Stimulated activated CD4-positive, alpha-beta T cell treated with anti-CD3 and anti-CD28 coated beads, TNF-alpha, amount 100 ng/mL, for 24 hours (primary cell): ENCODE results near the gene NCKAP5.
"Not testable (repeated sequence)": the region's sequence is repeated elsewhere in the genome, so short reads cannot be mapped to it uniquely, and the experiment has no call there.

ENCODE experiments used
- DNase-seq, 3 experiments: peaks; one replicate each; pipeline ENCODE4 v3.0.0-alpha.2; 2020; ENCODE audit warnings: low read depth in 3 of 3

NCKAP5 gene

DNA sequence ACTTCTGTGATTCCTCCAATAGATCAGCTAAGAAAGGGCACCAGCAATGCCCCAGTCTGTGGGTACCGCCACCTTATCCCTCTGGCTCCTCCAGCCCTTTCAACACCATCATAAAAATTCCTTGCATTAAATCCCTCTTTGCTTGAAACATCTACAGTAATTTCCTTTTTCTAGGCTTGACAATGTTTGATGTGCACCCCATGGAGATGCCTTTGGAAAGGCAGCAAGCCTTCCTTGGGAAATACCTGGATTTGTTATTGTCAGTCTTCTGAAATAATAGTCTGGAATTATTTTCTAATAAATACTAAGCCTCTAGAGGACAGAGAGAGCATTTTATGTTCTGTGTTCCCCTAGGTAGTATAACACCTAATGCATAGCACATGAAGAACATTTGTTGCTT is 46.1 kb downstream of the NCKAP5 start:
- DNase-seq, result no peak

- no peak for DNase-seq
Measured at GRCh38 chr2:133521146-133521745, 47.0 kb downstream of the NCKAP5 start.

DNA sequence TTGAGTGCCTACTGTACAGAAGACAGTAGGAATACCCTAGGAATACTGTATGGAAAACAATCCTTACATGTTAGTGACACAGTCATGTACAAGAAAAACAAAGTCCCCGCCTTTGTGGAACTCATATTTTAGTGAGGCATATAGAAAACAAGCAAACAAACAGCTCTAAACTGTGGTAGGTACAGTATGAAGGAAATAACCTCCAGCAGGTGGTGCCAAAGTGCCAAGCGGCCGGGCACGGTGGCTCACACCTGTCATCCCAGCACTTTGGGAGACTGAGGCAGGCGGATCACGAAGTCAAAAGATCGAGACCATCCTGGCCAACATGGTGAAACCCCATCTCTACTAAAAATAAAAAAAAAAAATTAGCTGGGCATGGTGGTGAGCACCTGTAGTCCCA is 48.6 kb downstream of the NCKAP5 start:
- not testable (repeated sequence) for DNase-seq

DNA sequence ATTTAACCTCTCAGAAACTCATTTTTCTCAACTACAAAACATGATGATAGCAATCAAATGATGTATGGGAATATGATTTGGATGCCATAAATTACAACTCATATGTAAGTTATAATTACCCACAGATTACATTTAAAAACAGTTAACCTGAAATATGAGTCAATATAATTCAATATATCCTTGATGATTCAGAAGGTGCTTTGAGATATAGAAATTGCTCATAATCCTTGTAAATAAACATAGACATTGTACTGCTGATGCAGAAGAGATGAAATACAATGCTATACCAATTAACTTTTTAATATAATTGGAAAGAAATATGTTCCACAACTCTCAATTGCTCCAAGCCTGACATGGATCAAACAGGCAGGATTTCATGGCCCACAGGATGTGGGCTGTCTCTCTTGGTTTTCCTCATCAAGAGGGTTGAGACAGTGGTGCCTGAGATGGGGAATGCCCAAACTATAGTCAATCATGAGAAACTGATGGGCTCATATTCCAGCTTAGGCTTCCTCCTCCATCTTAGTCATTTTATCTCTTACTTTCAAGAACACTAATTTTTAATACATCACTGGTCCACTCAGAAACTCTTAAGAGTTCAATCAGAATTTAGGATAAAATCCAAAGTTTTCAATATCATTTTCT is 49.4 kb downstream of the NCKAP5 start:
- no peak for DNase-seq

- DNase-seq, result no peak
Measured at GRCh38 chr2:133517876-133518275, 50.4 kb downstream of the NCKAP5 start.

DNA sequence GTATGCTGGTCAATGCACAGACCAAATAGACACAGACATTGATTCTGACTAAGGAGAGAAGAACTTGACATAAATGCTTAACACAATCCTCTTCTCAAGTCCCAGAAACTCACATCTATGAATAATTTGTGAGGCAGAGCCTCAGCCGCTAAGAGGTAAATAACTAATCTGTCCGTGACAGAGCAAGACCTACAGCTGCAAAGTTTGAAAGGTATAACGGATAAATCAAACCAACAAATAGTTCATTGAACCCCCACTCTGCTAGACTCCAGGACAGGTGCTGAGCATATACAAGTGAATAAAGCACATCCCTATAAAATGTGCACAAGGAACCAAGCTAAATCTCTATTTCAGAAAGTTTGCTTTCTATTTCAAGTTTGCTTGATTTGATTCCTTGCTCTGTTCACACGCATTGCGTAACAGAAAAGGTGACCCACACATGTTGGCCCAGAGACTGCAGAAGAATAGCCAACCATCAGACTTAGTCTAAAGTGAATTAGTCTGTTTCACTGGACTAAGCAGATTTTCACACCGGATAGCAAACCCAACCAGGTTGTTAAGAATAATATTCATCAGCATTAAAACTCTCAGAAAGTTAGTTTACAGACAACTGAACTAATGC is 51.7 kb downstream of the NCKAP5 start:
- no peak for DNase-seq

- DNase-seq, result no peak
Measured at GRCh38 chr2:133515271-133515670, 53.0 kb downstream of the NCKAP5 start.

DNA sequence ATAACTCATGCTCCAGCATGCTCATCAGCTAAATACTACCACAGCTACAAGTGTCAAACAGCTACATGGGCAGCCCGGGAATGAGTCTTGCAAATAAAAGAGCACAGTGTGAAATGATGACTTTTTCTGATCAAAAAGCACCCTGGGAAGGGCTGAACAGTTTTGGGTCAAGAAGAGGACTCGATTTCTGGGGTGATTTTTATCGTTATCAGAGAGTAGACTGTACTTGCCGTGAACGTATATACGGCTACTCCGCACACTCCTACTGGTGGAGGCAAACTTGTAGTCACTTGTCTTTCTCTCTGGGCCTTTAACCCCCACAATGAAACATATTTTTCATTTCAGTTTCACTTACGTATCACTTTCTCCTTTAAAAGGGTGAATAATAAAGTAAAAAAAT is 54.4 kb downstream of the NCKAP5 start:
- DNase-seq, result no peak

- DNase-seq, result no peak
Measured at GRCh38 chr2:133512121-133512520, 56.1 kb downstream of the NCKAP5 start.

GRCh38 chr2:133511679-133512078 is 56.6 kb downstream of the NCKAP5 start:
- no peak for DNase-seq

GRCh38 chr2:133509777-133510176 is 58.5 kb downstream of the NCKAP5 start:
- DNase-seq, result no peak

DNA sequence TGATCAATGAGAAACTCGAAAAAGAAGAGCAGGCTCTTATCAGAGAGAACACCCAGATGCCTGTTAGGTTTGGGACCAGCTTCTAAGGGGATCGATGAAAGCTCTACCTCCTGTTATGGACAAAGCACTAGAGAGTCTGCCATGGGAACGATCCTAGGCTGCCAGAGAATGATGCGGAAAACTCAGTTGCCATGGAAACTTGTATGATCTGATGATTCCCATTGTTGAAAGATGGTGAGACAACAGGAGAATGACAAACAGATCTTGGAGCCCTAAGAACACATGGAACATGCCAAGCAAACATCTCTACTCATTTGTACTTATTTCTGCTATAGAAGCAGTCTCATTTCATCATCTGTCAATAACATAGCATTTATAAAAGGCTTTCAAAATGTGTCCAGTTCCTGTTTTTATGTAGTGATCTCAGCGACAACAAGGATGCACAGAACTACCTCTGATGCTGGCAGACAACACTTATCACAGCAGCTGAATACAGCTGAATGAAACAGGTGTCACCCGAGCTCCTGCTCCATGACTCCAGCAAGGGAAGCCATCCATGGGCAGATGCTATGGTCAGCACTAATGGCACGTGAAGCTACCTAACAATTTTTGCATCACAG is 59.6 kb downstream of the NCKAP5 start:
- DNase-seq, result no peak

GRCh38 chr2:133506996-133507395 is 61.3 kb downstream of the NCKAP5 start:
- no peak for DNase-seq

- no peak for DNase-seq
Measured at GRCh38 chr2:133504566-133505505, 63.4 kb downstream of the NCKAP5 start.

DNA sequence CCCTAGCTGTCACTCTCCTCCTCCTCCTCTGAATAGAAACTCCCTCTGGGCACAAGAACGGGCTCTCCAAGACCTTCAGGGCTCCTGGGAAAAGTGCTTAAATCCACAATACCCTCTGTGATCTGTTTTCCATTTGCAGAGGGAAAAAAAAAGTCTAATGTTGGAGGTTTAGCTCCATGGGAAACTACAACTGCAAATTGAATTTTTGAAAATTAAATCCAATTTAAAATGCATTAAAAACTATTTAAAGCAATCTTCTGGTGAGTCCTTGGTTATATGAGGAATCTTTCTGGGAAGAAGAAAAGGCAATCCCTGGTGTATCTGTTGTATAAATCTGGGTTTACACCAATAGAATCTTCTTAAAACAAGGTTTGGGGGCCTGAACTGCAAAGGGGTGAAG is 64.3 kb downstream of the NCKAP5 start:
- no peak for DNase-seq

DNA sequence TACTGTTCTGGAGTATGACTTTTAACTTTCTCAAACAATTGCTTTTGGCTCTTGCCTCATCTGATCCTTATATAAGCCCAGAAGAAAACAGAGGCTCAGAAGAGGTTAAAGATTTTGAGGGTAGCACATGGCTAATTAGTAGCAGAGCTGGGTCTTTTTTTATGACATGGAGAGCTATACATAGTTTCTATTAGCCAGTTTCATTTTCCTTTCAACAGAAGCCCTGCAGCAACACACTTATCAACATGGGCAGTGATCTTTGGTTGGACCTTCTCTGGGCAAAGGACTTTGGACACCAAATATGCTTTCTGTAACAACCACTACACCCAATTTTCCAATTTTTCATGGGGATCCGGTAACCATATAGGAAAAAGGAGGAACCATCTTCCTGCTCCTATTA is 64.9 kb downstream of the NCKAP5 start:
- DNase-seq, result no peak

GRCh38 chr2:133502678-133503077 is 65.6 kb downstream of the NCKAP5 start:
- no peak for DNase-seq

- no peak for DNase-seq
Measured at GRCh38 chr2:133500917-133501316, 67.3 kb downstream of the NCKAP5 start.

GRCh38 chr2:133498662-133499585 is 69.3 kb downstream of the NCKAP5 start:
- DNase-seq, result no peak

- DNase-seq, result no peak
Measured at GRCh38 chr2:133497951-133498565, 70.2 kb downstream of the NCKAP5 start.
